Fibroblast of skin of left biceps (primary cell): Measurements from ENCODE around the gene TSPAN8.
"Not testable (repeated sequence)": the region's sequence is repeated elsewhere in the genome, so short reads cannot be mapped to it uniquely, and the experiment has no call there.

Experiments
- DNase-seq, 2 experiments: peaks; one replicate each; pipeline ENCODE4 v3.0.0-alpha.2; 2013; ENCODE audit warnings: low read depth in 2 of 2

The TSPAN8 gene

GRCh38 chr12:71157601-71158233 lies at the start of gene TSPAN8:
TSS of gene TSPAN8 (minus strand) at chr12:71157999. CDS start at chr12:71157678, 321 bp downstream.
- no peak for DNase-seq

- DNase-seq, result no peak
These were observed 43.4 kb upstream of the TSPAN8 start for GRCh38 chr12:71201136-71201679.

- no peak for DNase-seq
These were observed 42.9 kb upstream of the TSPAN8 start for GRCh38 chr12:71200706-71201105.

- no peak for DNase-seq
These were observed 39.7 kb upstream of the TSPAN8 start for GRCh38 chr12:71197460-71197859.

- DNase-seq, result no peak
These were observed 37.6 kb upstream of the TSPAN8 start for GRCh38 chr12:71195338-71195896.

GRCh38 chr12:71194657-71195056 lies 36.9 kb upstream of the TSPAN8 start:
- DNase-seq, result no peak

- DNase-seq, result no peak
These were observed 35.2 kb upstream of the TSPAN8 start for GRCh38 chr12:71193041-71193440.

GRCh38 chr12:71191509-71192196 lies 33.9 kb upstream of the TSPAN8 start:
- no peak for DNase-seq

GRCh38 chr12:71190822-71191221 lies 33.0 kb upstream of the TSPAN8 start:
- DNase-seq, result no peak

GRCh38 chr12:71187379-71187778 lies 29.6 kb upstream of the TSPAN8 start:
- DNase-seq, result no peak

GRCh38 chr12:71186571-71187288 lies 28.9 kb upstream of the TSPAN8 start:
- DNase-seq, result no peak

GRCh38 chr12:71183846-71184245 lies 26.0 kb upstream of the TSPAN8 start:
- DNase-seq, result no peak

- DNase-seq, result peak; percentile 9 to 13
These were observed 25.2 kb upstream of the TSPAN8 start for GRCh38 chr12:71183018-71183417.

GRCh38 chr12:71178162-71178561 lies 20.4 kb upstream of the TSPAN8 start:
- no peak for DNase-seq

GRCh38 chr12:71174825-71175224 lies 17.0 kb upstream of the TSPAN8 start:
- no peak for DNase-seq

- DNase-seq, result no peak
These were observed 16.3 kb upstream of the TSPAN8 start for GRCh38 chr12:71174146-71174545.

GRCh38 chr12:71170456-71170855 lies 12.7 kb upstream of the TSPAN8 start:
- DNase-seq, result no peak

GRCh38 chr12:71169286-71169685 lies 11.5 kb upstream of the TSPAN8 start:
- DNase-seq, result no peak

- DNase-seq, result no peak
These were observed 9.2 kb upstream of the TSPAN8 start for GRCh38 chr12:71166862-71167496.

GRCh38 chr12:71166280-71166679 lies 8.5 kb upstream of the TSPAN8 start:
- no peak for DNase-seq

GRCh38 chr12:71165780-71166179 lies 8.0 kb upstream of the TSPAN8 start:
- DNase-seq, result not testable (repeated sequence)
